Measurements from ENCODE around the gene C2CD5. TPM values are rescaled to one million over a fixed set of nuclear protein-coding genes. Genes with fewer than 3 reads are reported as not detected.

C2CD5 gene
- total and polyA plus RNA-seq, 2 donors (not counting 1 experiment from before 2014, with no cell fraction given): 26.6 to 37.7 TPM

GRCh38 chr12:22526836-22527235, 17.5 kb downstream of the C2CD5 start:
- DNase-seq (ENCODE audit: low read depth in 2 of 2): no peak
- Histone ChIP-seq H3K27ac (ENCODE audit: insufficient read depth, low read length) (no peak overlapping the region), H4K20me1 (ENCODE audit: control insufficient read depth, extremely low read depth, insufficient read depth, low read length) (no peaks in the 10 kb centered on the region), H3K9ac (ENCODE audit: insufficient read depth, low read length) (no peak overlapping the region), H3K27me3 (ENCODE audit: control insufficient read depth, insufficient read depth, low read length) (no peaks in the 10 kb centered on the region), H3K4me1 (ENCODE audit: control insufficient read depth, extremely low read depth, insufficient read depth, low read length) (peaks cover 11% of the 10 kb centered on the region), H3K9me3 (ENCODE audit: control insufficient read depth, insufficient read depth, low read depth, low read length) (no peaks in the 10 kb centered on the region), H3K36me3 (ENCODE audit: control insufficient read depth, insufficient read depth, low read length) (peaks cover 7% of the 10 kb centered on the region), H3K79me2 (ENCODE audit: control insufficient read depth, insufficient read depth, low read length) (no peaks in the 10 kb centered on the region), H3K4me2 (ENCODE audit: extremely low read depth, insufficient read depth, low read length) (no peak overlapping the region), H2AFZ (ENCODE audit: low read length) (no peak overlapping the region), H3K4me3 (replicated peaks in 1 of 4; ENCODE audit: control extremely low read depth in 1 of 4, insufficient read depth in 1 of 4, low read depth in 3 of 4, low read length in 4 of 4) (no peak overlapping the region)
- no peak for TF ChIP-seq CTCF (conservative IDR thresholded peaks at IDR 0.05 in 1 of 2, IDR thresholded peaks at IDR 0.05 in 1 of 2; ENCODE audit: low read depth in 1 of 2, low read length in 2 of 2)
- TF ChIP-seq EZH2 (IDR thresholded peaks at IDR 0.05; ENCODE audit: low read length, missing control alignments): no peak

- TF ChIP-seq CTCF (conservative IDR thresholded peaks at IDR 0.05 in 1 of 2, IDR thresholded peaks at IDR 0.05 in 1 of 2; ENCODE audit: low read depth in 1 of 2, low read length in 2 of 2) (no peak), EZH2 (IDR thresholded peaks at IDR 0.05; ENCODE audit: low read length, missing control alignments) (no peak)
- Histone ChIP-seq H3K4me3 (replicated peaks in 1 of 4; ENCODE audit: control extremely low read depth in 1 of 4, insufficient read depth in 1 of 4, low read depth in 3 of 4, low read length in 4 of 4) (no peak overlapping the region), H3K27me3 (ENCODE audit: control insufficient read depth, insufficient read depth, low read length) (no peaks in the 10 kb centered on the region), H3K4me2 (ENCODE audit: extremely low read depth, insufficient read depth, low read length) (no peak overlapping the region), H3K79me2 (ENCODE audit: control insufficient read depth, insufficient read depth, low read length) (no peaks in the 10 kb centered on the region), H3K4me1 (ENCODE audit: control insufficient read depth, extremely low read depth, insufficient read depth, low read length) (peaks cover 11% of the 10 kb centered on the region), H4K20me1 (ENCODE audit: control insufficient read depth, extremely low read depth, insufficient read depth, low read length) (no peaks in the 10 kb centered on the region), H3K9me3 (ENCODE audit: control insufficient read depth, insufficient read depth, low read depth, low read length) (no peaks in the 10 kb centered on the region), H3K9ac (ENCODE audit: insufficient read depth, low read length) (no peak overlapping the region), H3K27ac (ENCODE audit: insufficient read depth, low read length) (no peak overlapping the region), H3K36me3 (ENCODE audit: control insufficient read depth, insufficient read depth, low read length) (peaks cover 5% of the 10 kb centered on the region), H2AFZ (ENCODE audit: low read length) (no peak overlapping the region)
- DNase-seq (ENCODE audit: low read depth in 2 of 2): peak; percentile 25 to 58
Observed at GRCh38 chr12:22525426-22525825, 18.9 kb downstream of the C2CD5 start.

- peak in 1 of 2 donors; percentile 34 for DNase-seq (ENCODE audit: low read depth in 2 of 2)
- no peak overlapping the region for H3K4me2 ChIP-seq (ENCODE audit: extremely low read depth, insufficient read depth, low read length)
- TF ChIP-seq EZH2 (IDR thresholded peaks at IDR 0.05; ENCODE audit: low read length, missing control alignments) (no peak), CTCF (conservative IDR thresholded peaks at IDR 0.05 in 1 of 2, IDR thresholded peaks at IDR 0.05 in 1 of 2; ENCODE audit: low read depth in 1 of 2, low read length in 2 of 2) (no peak)
- no peaks in the 10 kb centered on the region for H3K4me1 ChIP-seq (ENCODE audit: control insufficient read depth, extremely low read depth, insufficient read depth, low read length)
- H3K79me2 ChIP-seq (ENCODE audit: control insufficient read depth, insufficient read depth, low read length): no peaks in the 10 kb centered on the region
- H3K9me3 ChIP-seq (ENCODE audit: control insufficient read depth, insufficient read depth, low read depth, low read length): no peaks in the 10 kb centered on the region
- H2AFZ ChIP-seq (ENCODE audit: low read length): no peak overlapping the region
- H4K20me1 ChIP-seq (ENCODE audit: control insufficient read depth, extremely low read depth, insufficient read depth, low read length): no peaks in the 10 kb centered on the region
- H3K27me3 ChIP-seq (ENCODE audit: control insufficient read depth, insufficient read depth, low read length): no peaks in the 10 kb centered on the region
- H3K36me3 ChIP-seq (ENCODE audit: control insufficient read depth, insufficient read depth, low read length): peaks cover 2% of the 10 kb centered on the region
- H3K27ac ChIP-seq (ENCODE audit: insufficient read depth, low read length): no peak overlapping the region
- H3K9ac ChIP-seq (ENCODE audit: insufficient read depth, low read length): no peak overlapping the region
- H3K4me3 ChIP-seq (replicated peaks in 1 of 4; ENCODE audit: control extremely low read depth in 1 of 4, insufficient read depth in 1 of 4, low read depth in 3 of 4, low read length in 4 of 4): no peak overlapping the region
Observed at GRCh38 chr12:22518998-22519397, 25.3 kb downstream of the C2CD5 start.
